Chondrocyte (in vitro differentiated cells): ENCODE results near the gene GLYATL1B. TPM values are rescaled to one million over a fixed set of nuclear protein-coding genes. Genes with fewer than 3 reads are reported as not detected.
A peak's percentile ranks its signal among the peaks of the same experiment; 100 is the strongest.

Experiments
- DNase-seq: peaks from one replicate; pipeline ENCODE4 v3.0.0; 2021; ENCODE audit warnings: mixed read lengths, low spot score
- H3K27ac Mint-ChIP-seq: one replicate; pipeline ENCODE4 v1.8.0; 2021; ENCODE audit warnings: mild to moderate bottlenecking, moderate library complexity, mixed read lengths; ENCODE audit not compliant: unreplicated experiment
- H3K27me3 Mint-ChIP-seq: 2 replicates; pipeline ENCODE4 v1.8.0; 2021; ENCODE audit warnings: low read depth, mixed read lengths
- H3K36me3 Mint-ChIP-seq: 2 replicates; pipeline ENCODE4 v1.8.0; 2021; ENCODE audit warnings: low read depth, mixed read lengths
- H3K4me1 Mint-ChIP-seq: 2 replicates; pipeline ENCODE4 v1.8.0; 2021; ENCODE audit warnings: low read depth, mild to moderate bottlenecking, mixed read lengths
- H3K4me3 Mint-ChIP-seq: one replicate; pipeline ENCODE4 v1.8.0; 2021; ENCODE audit warnings: mild to moderate bottlenecking, moderate library complexity, mixed read lengths; ENCODE audit not compliant: unreplicated experiment
- H3K9me3 Mint-ChIP-seq: 2 replicates; pipeline ENCODE4 v1.8.0; 2021; ENCODE audit warnings: low read depth, mixed read lengths
- total RNA-seq: library from RNA; stranded (reverse); gene quantifications from 3 replicates; pipeline ENCODE4 v1.2.1, GENCODE V29; 2021
- TF ChIP-seq, protein P1 (sequence below): fragments of 200-600 bp; sonication (generic); IDR thresholded peaks from 2 replicates; pipeline ENCODE4 v1.5.0; 2021; ENCODE audit warnings: antibody characterized with exemption, mild to moderate bottlenecking, moderate library complexity

GLYATL1B gene
- total RNA-seq, 1 donor from 2014 or later = not detected

DNA sequence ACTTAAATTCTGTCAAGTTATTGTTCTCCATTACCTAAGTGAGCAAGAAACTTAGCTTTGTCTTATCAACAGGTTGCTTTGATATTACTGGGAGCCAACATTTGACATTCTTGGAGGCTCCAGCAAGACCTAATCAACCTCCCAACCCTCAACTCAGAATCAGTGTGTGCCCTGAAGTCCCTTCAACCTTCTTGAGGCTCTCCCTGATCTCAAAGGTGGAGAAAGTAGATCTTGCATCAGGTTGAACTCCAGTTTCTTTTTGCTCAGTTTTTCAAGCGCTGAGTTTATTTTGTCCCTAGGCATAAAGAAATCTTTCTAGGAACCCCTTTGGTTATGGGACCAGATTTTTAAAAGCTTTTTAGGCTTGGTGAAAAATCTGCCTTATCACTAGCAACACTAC is 58.0 kb downstream of the GLYATL1B start:
- H3K4me3 Mint-ChIP-seq = peak overlapping the region; percentile 93
- no peak for DNase-seq
- peaks cover 39% of the 10 kb centered on the region for H3K4me1 Mint-ChIP-seq
- peak overlapping the region; percentile 68 for H3K27ac Mint-ChIP-seq
- no peaks in the 10 kb centered on the region for H3K9me3 Mint-ChIP-seq
- H3K27me3 Mint-ChIP-seq = no peaks in the 10 kb centered on the region
- peaks cover 1% of the 10 kb centered on the region for H3K36me3 Mint-ChIP-seq
- TF ChIP-seq, protein P1, sequence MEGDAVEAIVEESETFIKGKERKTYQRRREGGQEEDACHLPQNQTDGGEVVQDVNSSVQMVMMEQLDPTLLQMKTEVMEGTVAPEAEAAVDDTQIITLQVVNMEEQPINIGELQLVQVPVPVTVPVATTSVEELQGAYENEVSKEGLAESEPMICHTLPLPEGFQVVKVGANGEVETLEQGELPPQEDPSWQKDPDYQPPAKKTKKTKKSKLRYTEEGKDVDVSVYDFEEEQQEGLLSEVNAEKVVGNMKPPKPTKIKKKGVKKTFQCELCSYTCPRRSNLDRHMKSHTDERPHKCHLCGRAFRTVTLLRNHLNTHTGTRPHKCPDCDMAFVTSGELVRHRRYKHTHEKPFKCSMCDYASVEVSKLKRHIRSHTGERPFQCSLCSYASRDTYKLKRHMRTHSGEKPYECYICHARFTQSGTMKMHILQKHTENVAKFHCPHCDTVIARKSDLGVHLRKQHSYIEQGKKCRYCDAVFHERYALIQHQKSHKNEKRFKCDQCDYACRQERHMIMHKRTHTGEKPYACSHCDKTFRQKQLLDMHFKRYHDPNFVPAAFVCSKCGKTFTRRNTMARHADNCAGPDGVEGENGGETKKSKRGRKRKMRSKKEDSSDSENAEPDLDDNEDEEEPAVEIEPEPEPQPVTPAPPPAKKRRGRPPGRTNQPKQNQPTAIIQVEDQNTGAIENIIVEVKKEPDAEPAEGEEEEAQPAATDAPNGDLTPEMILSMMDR = no peak

Other genes with a start within 250 kb of the GLYATL1B start
- gene GLYATL2, start 241.6 kb upstream of the GLYATL1B start, total RNA-seq = 0.35 TPM in 1 of 3 replicates, not detected in the others
- gene GLYATL1, start 146.8 kb upstream of the GLYATL1B start, total RNA-seq = 0.28 TPM in 1 of 3 replicates, not detected in the others
- 1.3 to 7.6 TPM (median 1.6 TPM) in 3 replicates for gene FAM111B, start 20.9 kb downstream of the GLYATL1B start, total RNA-seq
- 10.8 to 22.3 TPM (median 11.6 TPM) in 3 replicates for gene FAM111A, start 56.5 kb downstream of the GLYATL1B start, total RNA-seq
- 3.1 to 4.4 TPM (median 3.4 TPM) in 3 replicates for gene DTX4, start 85.8 kb downstream of the GLYATL1B start, total RNA-seq
- not detected in 3 replicates for gene MPEG1, start 126.6 kb downstream of the GLYATL1B start, total RNA-seq